ENCODE measurements around the gene ATXN1. TPM values are rescaled to one million over a fixed set of nuclear protein-coding genes. Genes with fewer than 3 reads are reported as not detected.

ATXN1 gene
- total RNA-seq, 3 donors from 2014 or later, result 30.4 to 87.3 (median 50.1) TPM

GRCh38 chr6:16477367-16478149 is 283.7 kb downstream of the ATXN1 start:
- Histone ChIP-seq H3K4me1 (ENCODE audit: low read depth) (no peaks in the 10 kb centered on the region), H3K9me3 (no peaks in the 10 kb centered on the region), H3K4me3 (no peak overlapping the region), H3K36me3 (ENCODE audit: low read depth) (no peaks in the 10 kb centered on the region)
- intact Hi-C loops (cut with DNase I, micrococcal nuclease), result no loop called here
- DNase-seq (no peak), ATAC-seq (no peak)
- TF ChIP-seq CTCF (IDR thresholded peaks at IDR 0.05), result no peak

- H3K9me3 ChIP-seq, result no peaks in the 10 kb centered on the region
- ATAC-seq (no peak), DNase-seq (no peak)
- H3K36me3 ChIP-seq (ENCODE audit: low read depth), result no peaks in the 10 kb centered on the region
- no peak overlapping the region for H3K4me3 ChIP-seq
- no peak for TF ChIP-seq CTCF (IDR thresholded peaks at IDR 0.05)
- intact Hi-C loops (cut with DNase I, micrococcal nuclease), result no loop called here
- H3K4me1 ChIP-seq (ENCODE audit: low read depth), result no peaks in the 10 kb centered on the region
These were observed 284.4 kb downstream of the ATXN1 start for GRCh38 chr6:16476861-16477260.

- no peak for DNase-seq
- no peaks in the 10 kb centered on the region for H3K36me3 ChIP-seq (ENCODE audit: low read depth)
- no peak for ATAC-seq
- H3K4me1 ChIP-seq (ENCODE audit: low read depth), result no peaks in the 10 kb centered on the region
- H3K4me3 ChIP-seq, result no peak overlapping the region
- intact Hi-C loops (cut with DNase I, micrococcal nuclease), result no loop called here
- TF ChIP-seq CTCF (IDR thresholded peaks at IDR 0.05), result no peak
- H3K9me3 ChIP-seq, result no peaks in the 10 kb centered on the region
These were observed 285.8 kb downstream of the ATXN1 start for GRCh38 chr6:16475494-16475781.

GRCh38 chr6:16474772-16475493 is 286.3 kb downstream of the ATXN1 start:
- no peak for TF ChIP-seq CTCF (IDR thresholded peaks at IDR 0.05)
- ATAC-seq, result no peak
- H3K36me3 ChIP-seq (ENCODE audit: low read depth), result no peaks in the 10 kb centered on the region
- H3K9me3 ChIP-seq, result no peaks in the 10 kb centered on the region
- no peak for DNase-seq
- no peaks in the 10 kb centered on the region for H3K4me1 ChIP-seq (ENCODE audit: low read depth)
- H3K4me3 ChIP-seq, result no peak overlapping the region
- intact Hi-C loops (cut with DNase I, micrococcal nuclease), result no loop called here

GRCh38 chr6:16473908-16474771 is 287.1 kb downstream of the ATXN1 start:
- ATAC-seq (no peak), DNase-seq (no peak)
- TF ChIP-seq CTCF (IDR thresholded peaks at IDR 0.05), result no peak
- Histone ChIP-seq H3K9me3 (no peaks in the 10 kb centered on the region), H3K4me1 (ENCODE audit: low read depth) (no peaks in the 10 kb centered on the region), H3K36me3 (ENCODE audit: low read depth) (no peaks in the 10 kb centered on the region), H3K4me3 (no peak overlapping the region)
- intact Hi-C loops (cut with DNase I, micrococcal nuclease), result no loop called here

All from mucosa of descending colon (tissue), 3 donors.